Osteoblast (primary cell): Measurements from ENCODE around the gene DUSP16. TPM values are rescaled to one million over a fixed set of nuclear protein-coding genes. Genes with fewer than 3 reads are reported as not detected.
"Not testable (repeated sequence)": the region's sequence is repeated elsewhere in the genome, so short reads cannot be mapped to it uniquely, and the experiment has no call there.

Source experiments
- DNase-seq: peaks from one replicate; pipeline ENCODE4 v3.0.0; 2011; ENCODE audit warnings: low spot score, mixed read lengths; ENCODE audit not compliant: insufficient read length; ENCODE audit errors: missing footprints
- H2AFZ ChIP-seq: 2 replicates; pipeline ENCODE4 v1.6.0; 2011; ENCODE audit warnings: mild to moderate bottlenecking, low read length
- H3K27ac ChIP-seq: 2 replicates; pipeline ENCODE4 v1.5.1; 2011; ENCODE audit warnings: mild to moderate bottlenecking, low read depth, low read length, moderate library complexity
- H3K27me3 ChIP-seq: 2 replicates; pipeline ENCODE4 v1.6.0; 2012; ENCODE audit warnings: mild to moderate bottlenecking, control low read depth, inconsistent platforms, low read length, moderate library complexity; ENCODE audit not compliant: insufficient read depth
- H3K36me3 ChIP-seq: 2 replicates; pipeline ENCODE4 v1.5.1; 2011; ENCODE audit warnings: mild to moderate bottlenecking, low read length, control low read depth, moderate library complexity; ENCODE audit not compliant: insufficient read depth
- H3K4me1 ChIP-seq: 2 replicates; pipeline ENCODE4 v1.5.1; 2011; ENCODE audit warnings: mild to moderate bottlenecking, low read length, control low read depth, moderate library complexity; ENCODE audit not compliant: insufficient read depth
- H3K4me2 ChIP-seq: 2 replicates; pipeline ENCODE4 v1.6.0; 2011; ENCODE audit warnings: mild to moderate bottlenecking, low read length; ENCODE audit not compliant: insufficient read depth
- H3K4me3 ChIP-seq: fragments of 200-600 bp; sonication (generic); 3 replicates; pipeline ENCODE4 v1.5.1; 2012; ENCODE audit warnings: mild to moderate bottlenecking, low read length, inconsistent platforms; ENCODE audit not compliant: insufficient read depth
- H3K79me2 ChIP-seq: 2 replicates; pipeline ENCODE4 v1.6.0; 2012; ENCODE audit warnings: mild to moderate bottlenecking, low read length, control low read depth, inconsistent platforms; ENCODE audit not compliant: insufficient read depth
- H3K9me3 ChIP-seq: 2 replicates; pipeline ENCODE4 v1.5.1; 2011; ENCODE audit warnings: low read depth, low read length, control low read depth
- H4K20me1 ChIP-seq: 2 replicates; pipeline ENCODE4 v1.6.0; 2012; ENCODE audit warnings: mild to moderate bottlenecking, low read length, control low read depth; ENCODE audit not compliant: insufficient read depth
- CTCF ChIP-seq: IDR thresholded peaks from 2 replicates; pipeline ENCODE4 v1.5.1; 2011; ENCODE audit warnings: mild to moderate bottlenecking, low read depth, low read length, moderate library complexity; ENCODE audit errors: extremely low read depth
- total RNA-seq: library from RNA; depleted of rRNA; stranded (reverse); fragments of >200 nt; gene quantifications from 2 replicates; pipeline ENCODE4 v1.2.3, GENCODE V29; 2012

The DUSP16 gene
- total RNA-seq, 1 donor: 5.1 TPM

- H3K9me3 ChIP-seq: no peaks in the 10 kb centered on the region
- H3K4me3 ChIP-seq: no peak overlapping the region
- no peak for TF ChIP-seq CTCF
- no peak for DNase-seq
- no peak overlapping the region for H3K27ac ChIP-seq
- no peaks in the 10 kb centered on the region for H3K27me3 ChIP-seq
- no peak overlapping the region for H3K4me2 ChIP-seq
- H3K36me3 ChIP-seq: no peaks in the 10 kb centered on the region
- H4K20me1 ChIP-seq: no peaks in the 10 kb centered on the region
- H2AFZ ChIP-seq: no peak overlapping the region
- no peaks in the 10 kb centered on the region for H3K79me2 ChIP-seq
- no peaks in the 10 kb centered on the region for H3K4me1 ChIP-seq
Measured at GRCh38 chr12:12582193-12582881, 19.7 kb upstream of the DUSP16 start.

- not testable (repeated sequence) for H3K27ac ChIP-seq, H4K20me1 ChIP-seq, H3K79me2 ChIP-seq, H3K27me3 ChIP-seq, H3K4me3 ChIP-seq, H2AFZ ChIP-seq, H3K36me3 ChIP-seq, H3K9me3 ChIP-seq, H3K4me2 ChIP-seq, H3K4me1 ChIP-seq, DNase-seq
Measured at GRCh38 chr12:12580716-12581115, 18.1 kb upstream of the DUSP16 start.

GRCh38 chr12:12577786-12578185 is 15.1 kb upstream of the DUSP16 start:
- Histone ChIP-seq H3K36me3 (no peaks in the 10 kb centered on the region), H4K20me1 (no peaks in the 10 kb centered on the region), H3K4me2 (no peak overlapping the region), H3K27me3 (no peaks in the 10 kb centered on the region), H2AFZ (no peak overlapping the region), H3K9me3 (no peaks in the 10 kb centered on the region), H3K27ac (no peak overlapping the region), H3K4me1 (no peaks in the 10 kb centered on the region), H3K4me3 (no peak overlapping the region), H3K79me2 (no peaks in the 10 kb centered on the region)
- TF ChIP-seq CTCF: no peak
- DNase-seq: no peak

- no peak overlapping the region for H3K4me2 ChIP-seq
- H4K20me1 ChIP-seq: no peaks in the 10 kb centered on the region
- H3K79me2 ChIP-seq: no peaks in the 10 kb centered on the region
- no peak overlapping the region for H3K27ac ChIP-seq
- H3K4me1 ChIP-seq: no peaks in the 10 kb centered on the region
- H2AFZ ChIP-seq: peak overlapping the region; percentile 27
- DNase-seq: no peak
- no peaks in the 10 kb centered on the region for H3K9me3 ChIP-seq
- no peaks in the 10 kb centered on the region for H3K36me3 ChIP-seq
- no peak for TF ChIP-seq CTCF
- H3K27me3 ChIP-seq: no peaks in the 10 kb centered on the region
- H3K4me3 ChIP-seq: no peak overlapping the region
Measured at GRCh38 chr12:12572659-12573058, 10.0 kb upstream of the DUSP16 start.

GRCh38 chr12:12565971-12566370 is 3.3 kb upstream of the DUSP16 start:
- H4K20me1 ChIP-seq, H3K27ac ChIP-seq, H3K79me2 ChIP-seq, H3K4me3 ChIP-seq, H2AFZ ChIP-seq, H3K4me2 ChIP-seq, H3K27me3 ChIP-seq, H3K36me3 ChIP-seq, H3K9me3 ChIP-seq, DNase-seq: not testable (repeated sequence)
- peaks cover 10% of the 10 kb centered on the region for H3K4me1 ChIP-seq
